Measurements from ENCODE around the gene ZC3H18. TPM values are rescaled to one million over a fixed set of nuclear protein-coding genes. Genes with fewer than 3 reads are reported as not detected.

ZC3H18 gene
- total RNA-seq, 1 donor, result 17.7 TPM

- TF ChIP-seq CTCF (IDR thresholded peaks at IDR 0.05; ENCODE audit: insufficient read depth, low read depth, low read length), result no peak
These were observed 82.0 kb downstream of the ZC3H18 start for GRCh38 chr16:88651989-88652761.

GRCh38 chr16:88652762-88653063, 82.5 kb downstream of the ZC3H18 start:
- DNase-seq (ENCODE audit: low read depth), result no peak
- no peak overlapping the region for H3K4me3 ChIP-seq (ENCODE audit: low read depth, low read length)
- TF ChIP-seq CTCF (IDR thresholded peaks at IDR 0.05; ENCODE audit: insufficient read depth, low read depth, low read length), result no peak

More at GRCh38 chr16:88651989-88652761, 82.0 kb downstream of the ZC3H18 start:
- H3K4me3 ChIP-seq (ENCODE audit: low read depth, low read length), result no peak overlapping the region
- DNase-seq (ENCODE audit: low read depth), result no peak

- H3K4me3 ChIP-seq (ENCODE audit: low read depth, low read length), result no peak overlapping the region
- TF ChIP-seq CTCF (IDR thresholded peaks at IDR 0.05; ENCODE audit: insufficient read depth, low read depth, low read length), result no peak
- no peak for DNase-seq (ENCODE audit: low read depth)
These were observed 82.9 kb downstream of the ZC3H18 start for GRCh38 chr16:88653101-88653500.

- H3K4me3 ChIP-seq (ENCODE audit: low read depth, low read length), result no peak overlapping the region
- no peak for DNase-seq (ENCODE audit: low read depth)
- TF ChIP-seq CTCF (IDR thresholded peaks at IDR 0.05; ENCODE audit: insufficient read depth, low read depth, low read length), result no peak
These were observed 83.6 kb downstream of the ZC3H18 start for GRCh38 chr16:88653596-88654362.

- no peak overlapping the region for H3K4me3 ChIP-seq (ENCODE audit: low read depth, low read length)
- no peak for TF ChIP-seq CTCF (IDR thresholded peaks at IDR 0.05; ENCODE audit: insufficient read depth, low read depth, low read length)
- no peak for DNase-seq (ENCODE audit: low read depth)
These were observed 84.3 kb downstream of the ZC3H18 start for GRCh38 chr16:88654363-88655052.

- no peak overlapping the region for H3K4me3 ChIP-seq (ENCODE audit: low read depth, low read length)
- TF ChIP-seq CTCF (IDR thresholded peaks at IDR 0.05; ENCODE audit: insufficient read depth, low read depth, low read length), result no peak
- no peak for DNase-seq (ENCODE audit: low read depth)
These were observed 85.0 kb downstream of the ZC3H18 start for GRCh38 chr16:88655053-88655732.
